HG02610 (cell line): ENCODE measurements around the gene WSCD1.

ENCODE experiments used
- ATAC-seq: cut with Tn5 transposase; IDR thresholded peaks from one replicate; pipeline ENCODE4 v1.9.1; 2021; ENCODE audit warnings: mild to moderate bottlenecking, moderate library complexity; ENCODE audit not compliant: unreplicated experiment

Gene WSCD1

DNA sequence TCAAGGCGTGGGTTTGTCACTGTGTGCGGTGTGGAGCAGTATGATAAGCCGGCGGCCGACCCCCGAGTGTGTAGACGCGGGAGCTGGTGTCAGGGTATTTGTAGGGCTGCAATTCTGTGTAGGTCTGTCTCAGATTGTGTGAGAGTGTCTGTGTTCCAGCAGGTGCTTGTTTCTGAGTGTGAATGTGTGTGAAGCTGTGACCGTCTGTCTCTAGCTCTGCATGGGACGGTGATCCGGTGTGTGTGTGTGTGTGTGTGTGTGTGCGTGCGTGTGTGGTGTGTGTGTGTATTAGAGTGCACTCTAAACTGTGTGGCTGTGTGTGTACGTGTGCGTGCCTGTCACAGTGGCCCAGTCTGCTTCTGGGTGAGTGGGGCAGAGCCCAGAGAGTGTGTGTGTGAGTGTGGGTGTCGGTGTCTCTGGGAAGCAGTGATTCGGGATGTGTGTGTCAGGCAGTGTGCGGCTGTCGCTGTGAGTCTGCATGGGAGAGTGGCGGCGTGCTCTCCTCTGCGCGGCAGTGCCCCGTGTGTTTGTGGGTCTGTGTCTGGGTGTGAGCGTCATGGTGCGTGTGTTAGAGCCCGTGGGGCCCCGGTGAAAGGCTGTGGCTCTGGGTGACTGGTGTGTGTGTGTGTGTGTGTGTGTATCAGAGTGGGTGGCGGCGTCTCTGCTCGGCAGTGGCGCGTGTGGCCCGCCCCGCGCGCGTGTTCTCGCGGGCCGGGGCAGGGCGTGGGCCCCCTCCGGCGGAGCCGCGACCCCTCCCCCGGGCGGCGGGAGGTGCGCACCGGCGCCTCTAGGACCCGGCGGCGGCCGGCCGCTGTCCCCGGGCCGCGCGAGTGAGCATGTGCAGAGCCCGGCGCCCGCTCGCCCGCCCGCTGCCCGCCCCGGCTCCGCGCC is at the start of gene WSCD1:
TSS of gene WSCD1 (plus strand) at position 841 of the 891 bp plus-strand sequence. CDS start 10,280 bp downstream, outside the sequence.
- no peak for ATAC-seq

DNA sequence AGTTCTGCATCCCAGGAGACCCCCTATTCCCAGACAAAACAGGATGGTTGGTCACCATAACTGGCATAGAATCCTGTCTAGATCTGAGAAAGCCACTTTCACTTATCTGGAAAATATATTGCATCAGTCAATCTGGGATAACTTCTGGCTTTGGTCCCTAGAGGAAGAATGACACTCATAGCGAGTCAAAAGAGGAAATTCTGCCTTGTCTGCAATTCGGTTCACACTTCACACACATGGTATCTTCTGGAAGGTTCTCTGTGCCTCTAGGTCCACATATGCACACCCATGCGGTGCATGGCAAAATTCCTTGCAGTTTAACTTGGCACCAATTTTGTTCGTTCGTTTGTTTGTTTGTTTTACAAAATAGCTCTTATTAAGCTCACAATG is 49.2 kb upstream of the WSCD1 start:
- no peak for ATAC-seq

DNA sequence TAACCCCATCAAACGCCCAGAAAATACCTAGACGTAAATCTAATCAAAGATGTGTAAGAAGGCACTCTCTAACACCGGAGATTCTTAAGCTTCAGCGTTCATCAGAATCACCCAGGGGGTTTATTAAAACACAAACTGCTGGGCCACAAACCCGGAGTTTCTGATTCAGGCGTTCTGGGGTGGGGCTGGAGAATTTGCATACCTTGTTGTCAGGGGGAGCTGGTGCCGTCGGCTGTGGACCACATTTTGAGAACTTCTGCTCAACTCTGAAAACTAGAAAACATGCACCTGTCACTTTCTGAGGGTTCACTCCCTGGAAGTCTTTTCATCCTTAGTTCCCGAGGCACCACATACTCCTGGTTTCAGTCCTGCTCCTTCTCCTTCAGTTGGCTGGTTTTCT is 48.6 kb upstream of the WSCD1 start:
- ATAC-seq = no peak

GRCh38 chr17:6023036-6023831 is 46.9 kb upstream of the WSCD1 start:
- no peak for ATAC-seq

DNA sequence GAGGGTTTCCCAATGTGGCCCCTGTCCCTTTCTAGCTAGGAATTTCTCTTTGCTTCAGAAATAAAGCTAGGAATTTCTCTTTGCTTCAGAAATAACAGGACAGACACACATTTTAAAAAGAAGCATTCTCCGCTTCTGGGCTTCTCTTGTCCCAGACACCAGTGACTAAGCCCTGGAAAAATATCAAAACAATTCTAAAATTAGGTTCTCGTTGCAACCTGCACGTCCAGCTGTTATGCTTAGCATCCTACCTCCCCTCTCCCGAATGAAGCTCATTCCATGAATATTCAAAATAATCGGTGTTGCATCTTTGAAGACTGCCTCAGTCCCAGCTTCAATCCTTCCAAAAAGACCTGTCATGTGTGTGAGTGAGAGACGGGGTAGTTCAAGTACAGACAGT is 45.6 kb upstream of the WSCD1 start:
- no peak for ATAC-seq

DNA sequence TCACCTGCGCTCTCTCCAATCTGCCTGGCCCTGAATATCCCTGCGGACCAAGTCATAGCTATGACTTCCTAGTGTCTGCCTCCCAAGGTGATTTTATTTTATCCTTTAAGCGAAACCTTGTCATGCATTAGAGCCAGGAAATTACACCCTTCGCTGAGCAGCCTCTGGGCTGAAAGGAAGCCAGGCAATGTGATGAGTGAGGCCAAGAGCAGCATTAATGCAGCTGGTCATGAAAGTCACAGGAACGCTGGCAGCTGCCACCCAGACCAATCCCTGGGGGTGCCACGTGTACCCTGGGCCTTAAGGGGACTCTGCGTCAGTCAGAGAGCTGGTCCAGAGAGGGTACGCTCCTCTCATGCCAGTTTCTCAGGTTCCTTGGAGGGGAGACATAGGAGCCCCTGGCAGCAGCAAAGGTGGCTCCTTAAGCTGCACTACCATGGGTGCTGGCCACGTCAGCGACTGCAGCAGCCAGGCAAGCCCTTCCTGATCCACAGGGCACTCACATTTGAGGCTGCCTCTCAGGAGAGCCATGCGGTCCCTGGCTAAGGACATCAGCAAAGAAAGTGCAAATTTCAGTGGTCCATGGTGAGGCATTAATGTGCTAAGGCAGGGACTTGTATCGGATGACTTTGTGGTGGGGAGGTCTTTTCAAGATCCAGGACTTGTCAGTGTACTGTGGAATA is 42.7 kb upstream of the WSCD1 start:
- ATAC-seq = no peak

GRCh38 chr17:6028294-6028693 is 41.9 kb upstream of the WSCD1 start:
- no peak for ATAC-seq

DNA sequence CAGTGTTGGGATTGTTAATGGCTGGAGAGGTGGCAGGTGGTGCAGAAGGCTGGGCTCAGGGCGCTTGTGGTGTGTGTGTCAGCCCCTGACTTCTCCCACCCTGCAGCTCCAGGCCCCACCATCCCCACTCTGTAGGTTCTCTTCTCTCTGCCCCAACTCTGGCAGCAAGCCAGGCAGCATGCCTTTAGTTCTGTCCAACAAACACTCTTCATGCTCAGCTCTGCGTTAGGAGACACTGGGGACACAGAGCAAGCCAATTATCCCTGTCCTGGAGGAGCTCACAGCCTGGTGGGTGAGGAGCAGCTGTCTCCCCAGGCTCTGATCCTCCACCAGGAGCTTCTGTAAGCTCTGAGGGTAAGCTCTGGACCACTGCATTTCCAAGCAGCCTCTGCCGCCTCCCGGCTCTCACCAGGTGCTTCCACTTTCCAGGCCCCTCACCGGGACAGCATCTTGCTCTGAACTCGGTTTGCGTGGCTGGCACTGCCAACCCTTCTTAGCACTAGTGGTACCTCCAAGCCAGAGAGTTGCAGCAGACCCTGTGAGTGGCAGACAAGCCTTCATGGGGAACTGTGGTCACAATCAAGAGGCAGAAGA is 34.3 kb upstream of the WSCD1 start:
- no peak for ATAC-seq

GRCh38 chr17:6040504-6040903 is 29.7 kb upstream of the WSCD1 start:
- ATAC-seq = no peak

- ATAC-seq = no peak
Measured at GRCh38 chr17:6041246-6041645, 28.9 kb upstream of the WSCD1 start.

- no peak for ATAC-seq
Measured at GRCh38 chr17:6043405-6043804, 26.8 kb upstream of the WSCD1 start.

DNA sequence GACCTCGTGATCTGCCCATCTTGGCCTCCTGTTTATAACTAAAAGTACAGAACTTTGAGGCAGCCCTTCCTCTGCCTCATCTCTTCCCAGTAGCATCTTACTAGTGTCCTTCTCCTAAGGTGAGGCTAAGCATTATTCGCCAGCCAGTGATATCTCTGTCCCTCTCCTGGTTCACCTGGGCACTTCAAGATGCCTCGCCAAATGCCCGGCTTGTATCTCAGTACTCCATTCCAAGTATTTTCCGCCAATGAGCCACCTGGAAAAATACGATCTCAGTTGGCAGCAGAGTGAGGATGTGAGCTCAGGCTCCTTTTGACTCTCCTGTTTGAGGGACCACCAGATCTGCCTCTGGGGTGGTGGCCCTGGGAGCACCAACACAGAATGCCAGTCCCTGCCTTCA is 25.9 kb upstream of the WSCD1 start:
- no peak for ATAC-seq

GRCh38 chr17:6045621-6046357 is 24.4 kb upstream of the WSCD1 start:
- ATAC-seq = no peak

GRCh38 chr17:6046431-6046830 is 23.7 kb upstream of the WSCD1 start:
- no peak for ATAC-seq

GRCh38 chr17:6046931-6047330 is 23.2 kb upstream of the WSCD1 start:
- no peak for ATAC-seq

- no peak for ATAC-seq
Measured at GRCh38 chr17:6047966-6048365, 22.2 kb upstream of the WSCD1 start.

GRCh38 chr17:6048486-6048885 is 21.7 kb upstream of the WSCD1 start:
- no peak for ATAC-seq

GRCh38 chr17:6052926-6053325 is 17.3 kb upstream of the WSCD1 start:
- ATAC-seq = no peak

DNA sequence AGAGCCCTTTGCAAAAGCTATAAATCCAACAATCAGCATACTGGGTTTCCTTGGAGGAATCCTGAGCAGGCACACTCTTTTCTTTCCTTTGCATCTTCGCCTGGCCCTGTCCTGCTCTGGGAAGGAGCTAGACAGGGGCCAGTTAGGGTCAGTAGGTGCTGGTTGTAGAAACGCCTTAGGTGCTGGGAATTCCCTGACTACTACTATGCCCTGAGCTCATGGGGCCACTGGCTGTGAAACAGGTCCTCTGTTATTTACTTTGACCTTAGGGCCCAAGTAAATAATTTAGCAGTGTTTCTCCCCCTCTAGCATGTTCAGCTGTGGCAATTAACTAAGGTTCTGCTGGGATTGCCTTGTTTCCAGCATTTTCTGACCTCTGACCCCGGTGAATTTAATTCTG is 15.8 kb upstream of the WSCD1 start:
- no peak for ATAC-seq

GRCh38 chr17:6056104-6056503 is 14.1 kb upstream of the WSCD1 start:
- no peak for ATAC-seq
